ENCODE results near the gene PPFIA2.
"Not testable (repeated sequence)": the region's sequence is repeated elsewhere in the genome, so short reads cannot be mapped to it uniquely, and the experiment has no call there.

The PPFIA2 gene

DNA sequence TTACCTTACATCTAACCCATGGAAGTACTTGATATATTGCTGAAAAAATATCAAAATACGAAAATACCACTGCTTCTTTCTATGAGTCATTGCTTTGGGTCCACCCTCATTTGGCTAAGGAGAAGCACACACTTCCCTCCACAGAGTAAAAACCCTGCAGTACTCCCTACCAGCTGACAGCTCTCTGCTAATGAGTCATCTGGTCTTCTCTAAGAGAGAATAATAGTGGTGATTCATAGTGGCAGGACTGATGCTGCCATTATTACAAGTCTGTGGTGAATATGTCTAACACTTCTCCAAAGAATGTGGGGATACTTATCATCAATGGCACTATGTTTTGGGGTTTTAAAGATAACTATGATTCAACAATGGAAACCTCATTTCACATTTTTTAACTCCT lies 90.7 kb downstream of the PPFIA2 start:
- peak; percentile 93 for DNase-seq (ENCODE audit: low read depth, low spot score)

DNA sequence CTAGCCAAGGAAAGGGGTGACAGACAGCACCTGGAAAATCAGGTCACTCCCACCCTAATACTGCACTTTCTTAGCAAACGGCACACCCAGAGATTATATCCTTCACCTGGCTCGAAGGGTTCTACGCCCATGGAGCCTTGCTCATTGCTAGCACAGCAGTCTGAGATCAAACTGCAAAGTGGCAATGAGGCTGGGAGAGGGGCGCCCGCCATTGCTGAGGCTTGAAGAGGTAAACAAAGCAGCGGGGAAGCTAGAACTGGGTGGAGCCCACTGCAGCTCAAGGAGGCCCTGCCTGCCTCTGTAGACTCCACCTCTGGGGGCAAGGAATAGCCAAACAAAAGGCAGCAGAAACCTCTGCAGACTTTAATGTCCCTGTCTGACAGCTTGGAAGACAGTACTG lies 99.8 kb downstream of the PPFIA2 start:
- DNase-seq (ENCODE audit: low read depth, low spot score): not testable (repeated sequence)

DNA sequence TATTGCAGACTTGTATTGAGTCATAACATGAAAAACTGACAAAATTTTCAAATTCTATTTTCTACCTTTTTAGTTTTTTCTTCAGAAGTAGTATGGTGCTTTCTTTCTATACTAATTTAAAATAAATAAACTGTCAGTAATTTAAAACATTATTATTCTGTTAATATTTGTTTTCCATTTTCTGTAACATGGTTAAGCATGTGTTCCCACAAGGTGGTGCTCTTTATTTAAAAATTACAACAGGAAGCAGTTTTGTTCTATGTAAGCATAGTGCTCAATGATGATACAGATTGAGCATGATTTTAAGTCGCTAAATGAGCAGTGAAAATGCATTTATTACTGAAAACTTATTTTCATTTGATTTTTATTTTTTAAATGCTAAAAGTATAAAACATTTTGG lies 114.6 kb downstream of the PPFIA2 start:
- DNase-seq (ENCODE audit: low read depth, low spot score): peak; percentile 61

DNA sequence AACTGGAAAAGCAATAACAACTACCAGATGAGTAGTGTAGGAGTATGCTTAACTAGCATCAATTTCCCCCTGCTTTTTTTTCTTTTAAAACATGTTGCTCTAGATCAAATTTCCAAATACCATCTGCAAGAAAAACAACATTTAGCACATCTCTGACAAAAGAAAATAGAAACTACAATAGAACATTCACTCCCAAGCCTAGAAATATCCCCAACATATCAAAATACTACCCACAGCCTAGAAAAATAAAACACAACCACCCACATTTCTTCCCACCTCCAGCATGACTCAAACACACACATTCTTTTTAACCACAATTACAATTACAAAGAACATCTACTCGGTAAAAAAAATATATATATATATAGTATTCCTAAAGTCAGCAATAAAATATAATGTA lies 120.0 kb downstream of the PPFIA2 start:
- peak; percentile 68 for DNase-seq (ENCODE audit: low read depth, low spot score)

DNA sequence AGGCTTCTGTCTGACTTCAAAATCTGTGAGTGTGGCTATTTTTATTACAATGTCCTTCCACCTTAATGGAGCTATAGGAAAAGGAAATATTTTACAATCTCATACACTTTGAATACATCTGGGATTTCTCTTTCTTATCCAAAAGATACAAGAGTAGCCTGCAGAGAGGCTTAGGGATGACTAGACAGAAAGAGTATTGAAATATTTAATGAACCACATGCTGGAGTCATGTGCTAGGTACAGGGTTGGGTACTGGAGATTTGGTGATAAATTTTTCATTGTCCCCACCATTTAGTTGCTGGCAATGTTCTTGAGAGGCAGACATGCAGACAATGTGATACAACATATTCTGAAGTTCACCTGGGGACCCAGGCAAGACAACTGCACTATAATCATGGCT lies 126.0 kb downstream of the PPFIA2 start:
- no peak for DNase-seq (ENCODE audit: low read depth, low spot score)

DNA sequence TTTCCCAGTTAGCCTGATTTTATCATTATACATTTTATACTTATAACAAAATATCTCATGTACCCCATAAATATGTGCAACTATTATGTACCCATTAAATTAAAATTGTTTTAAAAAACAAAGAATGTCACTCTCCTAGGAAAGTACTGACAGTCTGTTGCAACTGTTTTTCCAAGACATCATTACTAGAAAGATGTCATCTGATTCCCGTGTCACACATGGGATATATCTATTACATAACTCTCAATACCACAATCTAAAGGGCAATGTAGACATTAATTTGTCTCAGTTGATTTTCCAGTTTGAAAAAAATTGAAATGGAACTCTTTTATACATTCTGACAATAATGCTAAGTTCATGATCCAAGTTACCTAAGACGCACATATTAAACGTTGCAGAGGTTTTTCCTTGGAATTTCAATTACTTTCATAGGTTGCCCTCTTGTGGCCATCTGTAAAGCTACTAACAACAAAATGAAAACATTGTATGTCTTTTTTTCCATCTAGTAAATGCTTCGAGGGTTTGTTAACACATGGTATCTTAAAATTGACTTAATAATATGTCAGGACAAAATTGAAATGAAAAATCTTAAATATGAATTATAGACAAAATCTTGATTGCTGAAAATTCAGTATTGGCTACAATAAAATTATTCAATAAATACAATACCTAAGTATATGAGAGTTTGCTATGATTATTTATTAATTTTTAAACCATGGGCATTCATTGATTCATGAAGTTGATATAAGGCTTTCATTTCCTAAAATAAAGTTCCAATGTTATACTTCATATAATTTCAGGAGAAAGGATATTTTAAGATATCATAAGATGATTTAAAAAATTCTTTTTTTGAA lies 131.6 kb downstream of the PPFIA2 start:
- peak; percentile 68 for DNase-seq (ENCODE audit: low read depth, low spot score)

DNA sequence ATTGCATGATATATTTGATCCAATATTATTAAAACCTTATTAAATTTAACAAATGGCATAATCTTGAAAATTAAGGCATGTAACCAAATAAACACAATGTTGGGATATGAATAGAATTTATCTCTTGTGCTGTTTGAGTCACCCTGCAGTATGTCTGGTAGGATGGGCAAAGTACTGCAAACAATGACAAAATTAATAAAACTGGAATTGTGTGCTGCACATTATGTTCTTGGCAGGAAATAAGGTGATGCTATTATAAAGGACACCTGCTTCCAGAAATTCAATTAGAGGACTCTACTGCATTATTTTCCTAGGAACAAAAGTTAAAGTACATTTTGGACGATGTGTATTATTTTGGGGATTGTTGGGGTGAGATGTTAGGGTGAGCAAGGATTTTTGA lies 132.7 kb downstream of the PPFIA2 start:
- no peak for DNase-seq (ENCODE audit: low read depth, low spot score)

DNA sequence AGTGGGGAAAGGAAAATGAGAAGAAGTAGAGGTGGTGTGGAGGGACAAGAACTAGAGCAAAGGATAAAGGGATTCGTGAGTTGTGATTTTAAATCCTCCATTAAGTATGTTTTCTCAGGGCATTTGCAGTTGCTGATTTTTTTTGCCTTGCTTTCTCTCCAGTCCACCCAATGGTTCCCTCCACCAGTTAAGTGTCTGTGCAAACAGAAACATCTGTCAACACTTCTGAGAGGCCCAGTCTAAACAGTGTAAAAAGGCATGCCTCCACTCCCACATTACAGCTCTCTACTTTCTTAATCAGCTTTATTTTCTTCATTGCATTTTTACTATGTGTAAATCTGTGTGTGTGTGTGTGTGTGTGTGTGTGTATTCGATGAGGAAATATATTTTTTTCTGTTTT lies 141.2 kb downstream of the PPFIA2 start:
- no peak for DNase-seq (ENCODE audit: low read depth, low spot score)

DNA sequence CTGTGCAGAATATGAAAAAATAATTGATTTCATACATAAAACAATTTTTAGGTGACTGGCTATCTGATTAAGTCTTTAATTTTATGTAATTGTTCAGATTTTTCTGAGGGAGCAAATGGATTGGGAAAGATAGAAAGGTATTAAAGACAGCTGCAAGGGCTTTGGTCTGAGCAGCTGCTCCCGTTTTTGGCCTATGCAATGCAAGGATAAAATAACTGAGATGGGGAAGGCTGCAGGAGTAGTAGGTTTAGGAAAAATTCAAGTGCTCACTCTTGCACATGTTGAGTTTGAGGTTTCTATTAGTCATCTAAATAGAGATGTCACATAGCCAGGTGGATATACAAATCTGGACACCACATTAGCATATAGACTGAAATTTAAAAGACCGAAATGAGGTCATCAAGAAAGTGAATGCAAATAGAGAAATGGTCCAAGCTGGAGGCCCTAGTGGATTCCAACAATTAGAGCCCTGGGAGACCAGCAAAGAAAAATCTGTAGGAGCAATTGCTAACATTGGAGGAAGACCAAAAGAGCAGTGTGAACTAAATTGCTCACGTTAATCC lies 144.0 kb downstream of the PPFIA2 start:
- DNase-seq (ENCODE audit: low read depth, low spot score): peak; percentile 9

DNA sequence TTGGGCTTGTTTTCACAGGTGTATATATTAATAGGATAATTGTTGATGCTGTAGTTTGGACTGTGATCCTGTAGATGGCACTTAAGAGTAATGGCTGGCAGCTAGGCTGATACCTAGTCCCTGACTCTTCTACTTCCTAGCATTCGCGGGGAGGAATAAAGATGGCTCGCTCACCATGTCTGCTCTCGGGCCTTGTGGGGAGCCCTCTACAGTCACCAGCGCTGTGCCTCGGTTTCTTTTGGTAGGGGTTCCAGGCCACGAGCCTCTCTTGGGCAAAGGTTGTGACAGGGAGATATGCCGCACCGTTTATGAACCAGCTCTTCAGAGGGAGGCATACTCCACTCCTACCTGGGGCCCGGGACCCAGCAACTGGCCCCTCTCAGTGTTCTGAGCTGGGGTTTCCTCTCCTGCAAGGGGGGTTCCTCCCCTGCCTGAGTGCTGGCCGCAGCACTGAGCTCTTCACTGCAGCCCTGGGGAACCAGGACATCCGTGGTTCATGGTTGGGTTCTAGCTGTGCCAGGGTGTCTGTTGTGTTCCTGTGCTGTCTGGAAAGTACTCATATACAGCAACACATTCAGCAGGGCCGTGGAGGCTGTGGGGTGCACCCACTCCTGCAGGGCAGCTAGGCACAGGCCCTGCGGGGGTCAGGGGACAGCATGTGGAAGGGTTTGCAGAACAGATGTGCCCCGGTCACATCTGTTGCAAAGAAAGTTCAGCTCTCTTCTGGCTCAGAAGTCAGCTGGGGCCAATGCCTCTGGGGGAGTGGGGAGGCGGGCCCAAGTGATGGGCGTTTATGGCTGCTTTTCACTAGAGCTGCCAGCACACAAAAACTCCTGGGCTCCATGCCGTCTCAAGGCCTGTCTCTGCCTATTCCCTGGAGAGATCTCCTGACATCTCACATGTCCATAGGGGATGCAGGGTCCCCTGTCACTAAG lies 147.9 kb downstream of the PPFIA2 start:
- peak; percentile 5 for DNase-seq (ENCODE audit: low read depth, low spot score)

DNA sequence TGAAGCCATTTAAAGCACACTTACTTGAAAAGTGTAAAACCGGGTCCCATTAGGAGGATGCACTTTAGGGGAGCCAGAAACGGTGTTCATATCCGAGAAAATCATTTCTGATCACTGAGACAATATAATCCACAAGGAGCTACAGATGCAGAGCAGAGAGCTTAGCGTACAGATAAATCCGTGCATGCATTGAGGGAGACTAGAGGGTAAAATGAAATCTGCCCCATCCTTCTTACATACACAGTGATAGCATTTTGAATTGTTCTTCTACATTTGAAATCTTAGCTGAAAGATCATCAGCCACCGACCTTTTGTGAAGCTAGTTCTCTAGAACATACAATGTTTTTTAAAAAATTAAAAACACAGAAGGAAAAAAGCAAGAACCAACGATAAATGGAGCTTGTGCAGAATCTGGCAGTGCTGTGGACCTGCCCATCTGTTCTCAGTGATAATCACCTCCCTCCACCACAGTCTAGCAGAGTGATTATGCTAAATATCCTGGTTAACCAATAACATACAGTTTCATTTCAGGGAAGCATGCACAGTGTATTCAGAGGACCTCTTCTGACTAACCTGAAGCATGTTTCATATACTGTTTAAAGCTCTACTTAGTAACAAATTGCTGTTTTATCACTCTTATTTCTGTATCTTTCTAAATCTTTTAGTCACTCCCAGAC lies 161.1 kb downstream of the PPFIA2 start:
- peak; percentile 9 for DNase-seq (ENCODE audit: low read depth, low spot score)

DNA sequence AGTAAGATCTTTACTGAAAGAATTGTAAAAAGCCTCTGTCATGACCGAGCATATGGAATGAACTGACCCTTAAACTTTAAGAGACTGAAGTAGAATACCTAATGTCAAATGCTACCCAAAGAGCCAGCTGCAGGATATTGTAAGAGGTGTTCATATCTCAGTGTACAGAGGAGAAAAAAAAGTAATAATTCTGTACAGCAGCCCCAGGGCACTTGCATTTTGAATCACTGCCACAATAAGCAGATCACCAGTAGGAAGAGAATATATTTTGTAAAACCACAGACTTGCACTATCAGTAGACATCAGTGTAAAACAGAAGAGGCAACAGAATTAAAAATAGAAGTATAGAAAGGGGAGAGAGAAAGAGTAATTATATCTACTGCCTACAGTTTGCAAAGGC lies 162.6 kb downstream of the PPFIA2 start:
- DNase-seq (ENCODE audit: low read depth, low spot score): no peak

DNA sequence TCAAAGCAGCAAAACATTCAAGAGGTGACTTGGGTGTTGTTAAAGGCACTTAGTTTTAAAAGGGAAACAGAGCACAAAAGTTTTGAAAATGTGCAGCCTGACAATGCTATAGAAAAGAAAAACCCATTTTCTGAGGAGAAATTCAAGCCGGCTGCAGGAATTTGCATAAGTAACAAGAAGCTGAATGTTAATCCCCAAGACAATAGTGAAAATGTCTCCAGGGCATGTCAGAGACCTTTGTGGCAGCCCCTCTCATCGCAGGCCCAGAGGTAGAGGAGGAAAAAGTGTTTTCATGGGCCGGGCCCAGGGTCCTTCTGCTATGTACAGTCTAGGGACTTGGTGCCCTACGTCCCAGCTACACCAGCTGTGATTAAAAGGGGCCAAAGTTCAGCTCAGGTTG lies 167.9 kb downstream of the PPFIA2 start:
- no peak for DNase-seq (ENCODE audit: low read depth, low spot score)

DNA sequence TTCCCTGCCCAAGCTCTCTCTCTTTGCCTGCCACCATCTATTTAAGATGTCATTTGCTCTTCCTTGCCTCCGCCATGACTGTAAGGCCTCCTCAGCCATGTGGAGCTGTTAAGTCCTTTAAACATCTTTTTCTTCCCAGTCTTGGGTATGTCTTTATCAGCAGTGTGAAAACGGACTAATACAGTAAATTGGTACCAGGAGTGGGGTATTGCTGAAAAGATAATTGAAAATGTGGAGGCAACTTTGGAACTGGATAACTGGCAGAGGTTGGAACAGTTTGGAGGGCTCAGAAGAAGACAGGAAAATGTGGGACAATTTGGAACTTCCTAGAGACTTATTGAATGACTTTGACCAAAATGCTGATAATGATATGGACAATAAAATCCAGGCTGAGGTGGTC lies 168.4 kb downstream of the PPFIA2 start:
- DNase-seq (ENCODE audit: low read depth, low spot score): not testable (repeated sequence)

DNA sequence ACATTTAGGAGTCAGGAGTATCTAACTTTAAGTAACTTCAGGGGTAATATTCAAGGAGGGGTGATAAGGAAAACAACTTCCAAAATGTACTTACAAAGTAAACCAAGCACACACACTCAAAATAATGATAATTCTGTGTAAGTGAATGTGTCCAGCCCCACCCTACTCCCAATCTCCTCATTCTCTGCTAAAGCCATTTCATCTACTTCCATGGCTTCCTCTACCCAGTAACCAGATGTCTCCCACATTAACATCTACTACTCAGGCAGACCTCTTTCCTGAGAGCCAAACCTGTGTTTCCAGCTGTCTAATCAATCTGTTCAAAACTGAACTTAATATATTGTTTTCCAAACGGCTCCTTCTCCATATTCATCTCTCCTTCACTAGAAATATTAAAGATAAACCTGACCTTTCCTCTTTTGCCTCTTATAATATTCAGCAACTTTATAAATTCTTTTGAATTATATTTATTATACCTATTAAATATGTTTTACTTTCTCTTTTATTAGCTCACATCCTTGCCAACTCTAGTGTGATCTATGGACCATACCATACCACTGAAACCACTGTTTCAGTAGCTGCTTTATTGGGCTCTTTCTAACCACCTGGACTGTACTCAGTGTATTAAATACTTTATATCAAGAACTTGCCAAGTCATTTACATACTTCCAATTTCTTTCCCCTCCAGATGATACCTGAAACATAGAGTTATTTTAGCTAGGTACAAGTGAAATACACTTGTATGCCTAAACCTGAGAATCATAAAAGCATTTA lies 170.7 kb downstream of the PPFIA2 start:
- no peak for DNase-seq (ENCODE audit: low read depth, low spot score)

DNA sequence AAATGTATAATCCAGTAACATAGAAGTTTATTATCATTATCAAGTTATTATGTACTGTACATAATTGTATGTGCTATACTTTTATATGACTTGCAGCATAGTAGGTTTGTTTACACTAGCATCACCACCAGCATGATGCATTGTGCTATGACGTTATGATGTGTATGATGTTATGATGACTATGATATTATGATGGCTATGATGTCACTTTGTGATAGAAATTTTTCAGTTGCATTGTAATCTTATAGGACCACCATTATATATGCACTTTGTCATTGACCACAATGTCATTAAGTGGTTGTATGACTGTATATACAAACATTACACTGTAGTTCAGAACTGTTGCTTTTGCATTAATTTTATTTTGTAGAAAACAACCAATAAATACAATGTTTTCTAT lies 173.4 kb downstream of the PPFIA2 start:
- DNase-seq (ENCODE audit: low read depth, low spot score): no peak

DNA sequence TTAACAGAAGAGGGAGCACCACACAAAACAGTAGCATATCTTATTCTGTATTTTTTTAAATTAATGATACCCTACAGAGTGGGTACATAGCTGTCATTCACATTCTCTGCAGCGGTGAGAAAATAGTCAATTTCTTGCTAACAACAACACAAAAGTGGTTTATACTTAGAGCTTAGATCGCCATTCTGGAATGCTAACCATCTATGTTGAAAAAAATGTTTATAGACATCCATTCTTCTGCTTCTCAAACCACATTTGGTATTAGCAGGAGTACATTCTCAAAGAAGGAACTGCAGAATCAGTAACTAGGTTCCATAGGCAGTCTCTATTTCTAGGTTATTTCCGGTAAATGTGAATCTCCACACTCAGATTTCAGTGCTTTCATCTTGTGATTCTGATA lies 185.9 kb downstream of the PPFIA2 start:
- DNase-seq (ENCODE audit: low read depth, low spot score): peak; percentile 81

DNA sequence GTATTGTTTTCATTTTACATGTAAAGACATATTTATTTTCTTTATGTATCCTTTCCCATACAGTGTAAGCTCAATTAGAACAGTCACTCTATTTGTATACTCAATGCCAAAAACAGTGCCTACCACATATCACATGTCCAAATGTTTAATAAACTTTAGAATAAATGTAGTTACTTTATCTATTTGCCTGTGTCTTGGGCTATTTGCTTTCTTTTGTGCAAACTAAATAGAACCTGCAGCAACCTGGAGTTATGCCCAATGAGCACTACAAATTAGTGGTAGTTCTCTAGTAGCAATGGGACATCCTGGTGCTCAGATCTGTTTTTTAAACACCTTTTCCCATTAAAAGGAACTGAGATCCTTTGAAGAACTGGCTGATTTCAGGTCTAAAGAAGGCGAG lies 186.7 kb downstream of the PPFIA2 start:
- DNase-seq (ENCODE audit: low read depth, low spot score): peak; percentile 2

DNA sequence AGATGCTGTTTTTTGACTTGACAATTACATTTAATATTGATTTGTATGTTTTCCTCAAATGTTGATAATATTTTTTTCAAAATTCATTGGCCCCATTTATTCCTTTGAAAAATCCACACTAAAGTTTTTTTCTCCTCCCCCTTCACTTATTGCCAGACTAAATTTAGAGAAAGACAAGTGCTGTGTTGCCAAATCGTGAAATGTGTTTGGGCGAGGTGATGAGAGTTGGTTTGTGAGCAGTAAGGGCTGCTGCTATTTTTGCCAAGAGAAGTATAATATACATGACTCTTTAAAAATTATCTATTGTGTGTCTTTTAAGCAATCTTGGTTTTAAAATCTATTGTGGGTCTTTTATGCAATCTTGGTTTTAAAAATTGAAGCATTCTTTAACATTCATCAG lies 188.9 kb downstream of the PPFIA2 start:
- DNase-seq (ENCODE audit: low read depth, low spot score): no peak

DNA sequence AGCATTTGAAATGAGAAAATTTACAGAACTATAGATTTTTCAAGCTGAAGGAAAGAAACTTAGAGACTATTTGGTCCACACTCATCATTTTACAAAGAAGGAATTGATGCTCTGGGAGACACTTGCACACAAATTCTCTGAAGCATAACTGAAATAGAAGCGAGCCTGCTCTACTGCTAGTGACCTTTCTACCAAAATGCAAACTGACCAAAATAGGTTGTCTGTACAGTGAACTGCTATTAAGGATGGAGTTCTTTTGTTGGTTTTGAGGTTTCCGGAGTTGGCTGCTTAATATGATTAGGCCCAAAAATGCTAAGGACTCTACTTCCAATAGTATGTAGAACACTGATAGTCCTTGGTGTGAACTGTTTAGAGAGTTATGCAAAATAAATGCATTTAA lies 194.9 kb downstream of the PPFIA2 start:
- no peak for DNase-seq (ENCODE audit: low read depth, low spot score)

DNA sequence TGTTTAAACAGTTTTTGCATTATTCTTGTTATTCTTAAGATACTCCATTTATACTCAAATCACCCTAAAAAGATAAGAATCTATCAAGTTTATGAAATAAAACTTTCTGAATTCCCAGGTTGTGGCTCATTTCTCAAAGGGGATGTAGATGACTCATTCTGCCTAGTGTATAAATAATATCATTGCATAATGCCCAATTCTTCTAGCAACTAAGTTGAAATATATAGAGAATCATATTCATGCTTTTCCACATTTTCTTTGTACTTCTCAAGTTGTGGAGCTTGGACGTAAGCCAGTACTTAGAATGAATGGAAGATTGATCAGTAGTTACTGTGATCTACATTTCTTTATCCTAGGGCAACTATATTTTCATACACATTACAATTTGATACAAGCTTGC lies 201.1 kb downstream of the PPFIA2 start:
- DNase-seq (ENCODE audit: low read depth, low spot score): peak; percentile 6

Measured in astrocyte of the hippocampus (primary cell).